Fibroblast of skin of scalp (primary cell): ENCODE results near the gene GRAP. TPM values are rescaled to one million over a fixed set of nuclear protein-coding genes. Genes with fewer than 3 reads are reported as not detected.
"Not testable (repeated sequence)": the region's sequence is repeated elsewhere in the genome, so short reads cannot be mapped to it uniquely, and the experiment has no call there.

Experiments
- DNase-seq: peaks from one replicate; pipeline ENCODE4 v3.0.0-alpha.2; 2013
- polyA plus RNA-seq, 2 experiments: library from polyadenylated mRNA; unstranded; fragments of 120-200 nt; gene quantifications; one replicate each; pipeline ENCODE4 v1.2.1, GENCODE V29; 2013; ENCODE audit not compliant: insufficient read length in 2 of 2

GRAP gene
- not detected for polyA plus RNA-seq (2013, experiment 1 of 2; ENCODE audit: insufficient read length)
- polyA plus RNA-seq (2013, experiment 2 of 2; ENCODE audit: insufficient read length): 0.39 TPM

DNA sequence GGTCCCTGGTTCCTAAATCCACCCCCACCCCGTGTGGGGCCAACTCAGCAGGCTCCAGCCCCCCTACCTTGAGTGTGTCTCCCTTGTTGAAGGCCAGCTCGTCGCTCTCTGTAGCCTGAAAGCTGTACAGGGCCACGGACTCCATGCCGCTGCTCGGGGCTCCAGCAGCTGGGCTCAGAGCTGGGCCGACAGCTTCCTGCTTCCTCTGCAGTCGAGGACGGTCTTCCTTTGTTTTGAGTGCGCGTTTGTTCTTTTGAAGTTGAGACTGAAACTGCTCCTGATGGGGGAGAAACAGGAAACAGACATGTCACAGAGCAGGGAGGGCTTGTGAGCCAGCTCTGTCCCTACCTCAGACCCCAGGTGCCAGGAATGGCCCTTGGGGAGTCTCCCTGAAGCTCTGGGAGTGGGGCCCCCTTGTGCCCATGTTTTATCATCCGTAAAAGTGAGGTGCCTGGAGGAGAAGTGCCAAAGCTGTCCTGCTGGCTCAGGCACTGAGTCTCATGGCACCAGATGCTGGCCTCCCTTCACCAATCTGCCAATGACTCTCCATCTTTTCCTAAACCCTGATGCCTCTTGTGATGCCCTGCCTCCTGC lies at the start of gene GRAP:
GRAP (minus strand) TSS at position 176 of the 594 bp plus-strand sequence; CDS start at position 145, 31 bp downstream.
- DNase-seq: not testable (repeated sequence)

DNA sequence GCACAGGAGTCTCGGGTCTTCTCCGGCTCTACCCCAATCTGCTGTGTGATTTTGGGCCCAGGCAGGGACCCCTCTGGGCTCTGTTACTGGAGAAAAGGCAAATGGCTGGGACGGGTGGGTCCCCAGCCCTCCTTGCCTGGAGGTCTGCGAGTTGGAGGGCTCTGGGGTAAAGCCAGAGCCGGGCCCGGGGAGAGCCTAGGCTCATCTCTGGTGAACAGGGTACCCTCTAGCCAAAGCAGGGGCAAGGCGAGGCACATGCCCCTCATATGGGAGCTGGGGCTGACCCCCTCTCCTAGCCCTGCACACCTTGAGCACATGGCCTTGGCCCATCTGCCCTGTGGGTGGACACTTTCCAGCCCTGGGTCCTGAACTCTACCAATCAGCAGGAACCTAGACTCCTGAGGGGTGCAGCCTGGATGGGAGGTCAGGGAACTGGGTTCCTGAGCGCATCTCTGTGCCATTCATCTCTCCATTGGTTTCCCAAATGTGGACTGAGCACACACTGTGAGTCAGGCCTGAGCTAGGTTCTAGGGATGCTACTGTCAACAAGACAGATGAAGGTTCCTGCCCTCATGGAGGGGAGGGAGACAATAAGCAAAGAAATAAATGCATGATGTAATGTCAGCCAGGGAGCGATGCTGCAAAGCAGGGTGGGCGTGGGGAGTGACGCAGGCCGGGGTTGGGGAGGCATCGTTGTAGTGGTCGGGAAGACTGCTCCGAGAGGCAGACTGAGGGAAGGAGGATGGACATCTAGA lies 47.1 kb upstream of the GRAP start:
- not testable (repeated sequence) for DNase-seq

DNA sequence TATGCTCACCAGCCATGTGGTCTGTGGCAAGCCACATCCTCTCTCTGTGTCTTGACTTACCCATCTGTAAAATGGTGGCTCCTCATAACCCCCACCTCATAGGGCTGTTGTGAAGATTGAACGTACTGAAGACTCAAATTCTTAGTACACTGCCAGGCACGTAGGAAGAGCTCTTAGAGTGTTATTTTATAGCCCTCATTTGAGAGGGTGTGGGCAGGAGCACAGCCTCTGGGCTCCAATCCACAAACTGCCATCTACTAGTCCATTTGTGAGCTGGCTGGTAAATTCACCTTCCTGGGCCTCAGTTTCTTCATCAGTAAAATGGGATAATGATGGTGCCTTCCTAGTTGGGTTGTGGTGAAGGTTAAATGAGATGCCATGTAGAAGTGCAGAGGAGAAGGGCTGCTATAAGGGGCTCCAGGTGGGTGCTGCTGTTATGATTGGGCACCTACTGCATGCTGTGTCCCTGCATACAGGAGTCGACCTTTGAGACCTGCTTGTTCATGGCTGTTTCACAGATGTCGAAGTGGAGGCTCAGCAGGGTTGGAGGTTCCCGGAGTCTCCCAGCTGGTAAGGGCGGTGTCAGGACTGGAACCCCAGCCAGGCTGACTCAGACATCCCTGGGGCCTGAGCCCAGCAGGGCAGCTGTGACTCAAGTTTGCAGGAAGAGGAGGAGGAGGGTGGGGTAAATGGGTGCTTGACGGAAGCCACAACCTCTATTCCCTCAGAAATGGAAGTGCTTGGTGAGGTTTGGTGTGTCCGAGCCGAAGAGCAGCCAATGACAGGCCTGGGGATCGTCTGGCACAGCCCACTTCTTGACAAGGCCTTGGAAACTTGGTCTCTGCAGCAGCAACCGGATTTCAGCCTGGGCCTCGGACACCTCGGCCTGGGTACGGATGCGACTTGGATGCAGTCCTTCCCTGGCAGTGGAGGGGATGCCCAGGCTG lies 46.3 kb upstream of the GRAP start:
- not testable (repeated sequence) for DNase-seq

DNA sequence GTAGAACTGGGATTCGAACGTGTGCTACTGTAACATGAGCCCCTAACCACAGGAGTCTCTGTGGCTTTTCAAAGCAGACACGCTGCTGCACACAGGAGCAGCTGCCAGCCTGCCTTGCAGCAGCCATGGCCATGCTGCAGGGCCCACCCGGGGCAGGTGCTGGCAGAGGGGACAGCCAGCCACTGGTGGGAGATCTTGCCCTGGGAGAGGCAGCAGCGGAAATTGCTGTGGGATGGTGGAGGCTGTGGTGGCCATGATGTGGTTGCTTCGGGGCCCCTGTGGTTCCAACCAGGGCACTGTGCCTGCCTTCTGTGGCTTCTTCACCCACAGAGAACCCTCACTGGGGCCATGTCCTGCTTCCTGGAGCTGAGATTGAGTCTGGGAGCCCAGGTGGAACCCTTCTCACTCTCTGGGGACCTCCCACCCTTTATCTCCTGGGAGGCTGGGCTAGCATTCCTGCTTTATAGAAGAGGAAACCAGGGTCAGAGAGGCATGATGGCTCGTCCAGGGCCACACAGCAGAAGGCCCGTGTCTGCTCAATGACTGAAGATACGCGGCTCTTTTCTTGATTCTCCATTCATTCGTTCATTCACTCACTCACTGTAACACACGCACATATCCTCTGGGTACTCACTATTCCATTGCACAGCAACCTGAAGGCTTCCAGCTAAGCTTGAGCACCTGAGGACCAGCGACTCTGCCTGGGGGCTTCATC lies 43.5 kb upstream of the GRAP start:
- not testable (repeated sequence) for DNase-seq

DNA sequence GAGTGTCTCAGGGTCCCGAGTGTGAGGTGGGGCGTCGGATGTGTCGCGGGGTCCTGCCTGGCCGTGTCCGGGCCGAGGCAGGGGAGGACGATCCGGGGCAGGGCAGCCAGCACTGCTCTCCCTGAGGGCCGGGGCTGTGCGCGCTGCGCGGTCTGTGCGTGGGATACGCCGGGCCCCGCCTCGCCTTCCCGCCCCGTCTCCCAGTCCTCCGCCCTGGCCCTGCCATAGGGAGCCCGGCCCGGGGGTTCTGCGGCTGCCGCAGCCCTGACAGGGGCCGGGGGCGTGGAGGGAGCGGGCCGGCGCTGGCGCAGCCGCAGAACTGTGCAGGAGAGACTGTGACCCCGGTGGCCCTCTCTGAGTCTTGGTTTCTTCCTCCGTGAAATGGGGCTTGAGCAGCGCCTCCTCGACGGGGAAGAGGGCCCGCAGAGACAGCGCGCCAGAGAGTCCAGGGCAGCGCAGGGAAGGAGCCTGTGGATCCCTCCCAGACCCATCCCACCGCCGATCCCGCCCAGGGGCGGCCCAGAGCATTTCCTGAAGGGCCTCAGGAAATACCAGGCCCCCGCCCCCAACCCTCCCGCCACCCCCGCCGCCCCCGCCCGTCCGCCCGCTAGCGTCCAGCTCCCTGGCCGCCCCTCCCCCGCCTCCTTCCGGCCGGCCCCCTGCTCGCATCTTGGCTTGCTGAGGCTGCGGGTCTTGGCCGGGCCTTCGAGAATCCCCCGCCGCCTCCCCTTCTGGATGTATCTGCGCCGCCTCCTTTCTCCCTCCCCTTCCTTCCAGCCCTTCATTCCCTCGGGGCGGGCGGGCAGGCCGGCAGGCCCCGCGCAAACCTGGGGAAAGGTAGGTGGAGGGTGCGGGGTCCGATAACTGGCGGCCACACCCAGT lies 42.3 kb upstream of the GRAP start:
- DNase-seq: not testable (repeated sequence)

DNA sequence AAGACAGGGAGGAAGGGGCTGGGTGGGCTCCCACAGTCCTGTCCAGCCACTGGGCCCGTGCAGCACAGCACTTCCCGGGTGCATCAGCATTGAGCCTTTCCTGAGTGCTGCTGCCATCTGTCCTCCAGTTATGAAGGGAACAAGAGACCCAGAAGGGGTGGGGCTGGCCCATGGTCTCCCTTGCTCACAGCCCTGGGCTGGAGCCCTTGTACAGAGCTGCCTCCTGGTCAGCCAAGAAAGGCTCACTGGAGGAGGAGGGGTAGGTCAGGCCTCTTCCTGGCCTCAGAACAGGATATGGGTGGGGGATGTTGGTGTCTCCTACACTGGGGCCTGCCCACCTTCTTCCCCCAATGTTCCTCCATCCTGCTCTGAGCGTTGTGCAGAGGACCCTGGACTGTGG lies 30.6 kb upstream of the GRAP start:
- DNase-seq: not testable (repeated sequence)

DNA sequence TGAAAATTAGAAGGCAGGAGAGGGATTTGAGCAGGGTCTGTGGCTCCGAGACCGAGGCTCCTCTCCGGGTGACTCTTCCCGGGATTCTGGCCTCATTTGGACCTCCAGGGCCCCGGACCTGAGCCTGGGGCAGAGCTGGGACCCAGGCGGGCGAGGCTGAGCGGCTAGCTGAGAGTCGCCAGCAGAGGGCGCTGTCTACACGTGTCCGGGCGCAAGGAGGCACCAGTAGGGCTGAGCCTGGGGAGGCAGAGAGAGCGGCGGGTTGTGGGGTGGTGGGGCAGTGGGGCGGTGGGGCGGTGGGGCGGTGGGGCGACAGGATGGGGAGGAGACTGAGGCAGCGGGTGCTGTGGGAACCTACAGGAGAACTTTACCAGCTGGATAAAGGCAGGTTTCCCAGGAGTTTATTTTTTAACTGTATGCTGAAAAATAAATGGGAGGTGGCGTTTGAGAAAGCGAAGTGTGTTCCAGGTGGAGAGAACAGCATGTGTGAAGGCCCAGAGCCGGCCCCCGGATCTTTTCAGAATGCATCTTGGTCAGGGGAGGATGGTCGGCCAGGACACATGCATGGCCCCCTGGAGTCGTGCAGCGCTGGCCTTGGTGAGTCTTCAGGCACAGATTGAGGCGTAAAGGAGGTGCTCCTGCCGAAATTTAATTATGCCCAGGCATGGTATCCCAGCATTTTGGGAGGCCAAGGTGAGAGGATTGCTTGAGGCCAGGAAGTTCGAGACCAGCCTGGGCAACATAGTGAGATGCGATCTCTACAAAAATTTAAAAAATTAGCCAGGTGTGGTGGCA lies 29.8 kb upstream of the GRAP start:
- not testable (repeated sequence) for DNase-seq

DNA sequence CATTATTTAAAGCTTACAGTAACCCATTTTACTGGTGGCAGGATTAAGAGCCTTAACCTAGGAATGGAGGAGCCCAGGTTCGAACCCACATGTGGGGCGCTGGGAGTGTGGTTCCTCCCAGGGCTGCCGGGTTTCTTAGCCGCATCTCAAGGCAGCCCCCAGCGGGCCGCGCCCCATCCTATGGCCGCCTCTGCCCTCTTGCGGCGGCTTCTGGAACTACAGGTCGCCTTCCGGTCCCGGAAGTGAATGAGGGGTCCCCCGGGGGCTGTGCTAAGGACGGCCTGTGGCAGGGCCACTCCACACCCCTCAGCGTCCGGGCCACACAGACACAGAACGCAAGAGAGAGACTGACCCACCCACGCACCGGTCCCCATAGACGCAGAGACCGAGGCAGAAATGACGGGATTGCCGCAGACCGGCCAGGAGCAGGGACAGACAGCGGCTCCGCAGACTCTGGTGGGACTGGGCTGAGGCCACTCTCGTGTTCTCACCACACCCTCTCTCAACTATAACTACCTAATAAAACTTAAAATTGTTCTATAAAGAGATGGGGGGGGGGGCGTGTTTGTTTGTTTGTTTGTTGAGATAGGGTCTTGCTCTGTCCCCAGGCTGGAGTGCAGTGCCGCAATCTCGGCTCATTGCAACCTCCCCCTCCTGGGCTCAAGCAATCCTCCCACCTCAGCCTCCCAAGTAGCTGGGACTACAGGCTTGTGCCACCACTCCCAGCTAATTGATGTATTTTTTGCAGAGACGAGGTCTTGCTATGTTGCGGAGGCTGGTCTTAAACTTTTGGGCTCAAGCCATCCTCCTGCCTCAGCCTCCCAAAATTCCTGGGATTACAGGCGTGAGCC lies 23.8 kb upstream of the GRAP start:
- DNase-seq: not testable (repeated sequence)

DNA sequence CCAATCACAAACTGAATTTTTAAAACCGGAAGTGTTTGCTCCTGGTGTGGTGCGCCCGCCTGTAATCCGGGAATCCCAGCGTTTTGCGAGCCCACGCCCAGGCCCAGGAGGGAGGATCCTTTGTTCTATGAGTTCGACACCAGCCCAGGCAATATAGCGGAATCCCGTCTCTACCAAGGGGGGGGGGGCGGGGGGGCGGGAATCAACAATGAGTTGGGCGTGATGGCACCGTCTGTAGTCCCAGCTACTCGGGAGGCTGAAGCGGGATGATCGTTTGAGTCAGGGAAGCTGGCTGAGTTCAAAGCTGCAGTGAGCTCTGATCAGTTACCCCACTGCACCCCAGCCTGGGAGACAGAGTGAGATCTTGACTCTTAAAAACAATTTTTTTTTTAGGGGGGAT lies 17.6 kb upstream of the GRAP start:
- DNase-seq: not testable (repeated sequence)

DNA sequence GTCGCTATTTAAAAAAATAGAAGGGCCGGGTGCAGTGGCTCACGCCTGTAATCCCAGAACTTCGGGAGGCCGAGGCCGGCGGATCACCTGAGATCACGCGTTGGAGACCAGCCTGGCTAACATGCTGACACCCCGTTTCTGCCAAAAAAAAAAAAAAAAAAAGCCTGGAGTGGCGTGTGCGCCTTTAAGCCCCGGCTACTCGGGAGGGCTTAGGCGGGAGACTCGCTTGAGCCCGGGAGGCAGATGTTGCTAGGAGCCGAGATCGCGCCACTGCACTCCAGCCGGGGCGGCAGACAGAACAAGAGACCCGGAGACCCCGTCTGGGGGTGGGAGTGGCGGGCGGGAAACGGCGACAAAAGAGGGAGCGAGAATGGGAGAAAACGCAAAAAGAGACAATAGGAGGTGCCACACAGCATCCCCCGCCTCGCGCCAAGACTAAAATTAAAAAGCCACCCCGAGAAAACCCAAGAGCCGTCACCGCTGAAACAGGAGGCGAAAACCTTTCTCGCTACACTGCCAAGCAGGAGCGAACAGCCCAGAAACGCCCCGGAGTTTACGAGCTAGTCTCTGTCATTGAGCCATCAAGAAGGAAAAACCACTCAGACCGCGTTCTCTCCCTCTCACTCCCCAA lies 16.7 kb upstream of the GRAP start:
- not testable (repeated sequence) for DNase-seq

DNA sequence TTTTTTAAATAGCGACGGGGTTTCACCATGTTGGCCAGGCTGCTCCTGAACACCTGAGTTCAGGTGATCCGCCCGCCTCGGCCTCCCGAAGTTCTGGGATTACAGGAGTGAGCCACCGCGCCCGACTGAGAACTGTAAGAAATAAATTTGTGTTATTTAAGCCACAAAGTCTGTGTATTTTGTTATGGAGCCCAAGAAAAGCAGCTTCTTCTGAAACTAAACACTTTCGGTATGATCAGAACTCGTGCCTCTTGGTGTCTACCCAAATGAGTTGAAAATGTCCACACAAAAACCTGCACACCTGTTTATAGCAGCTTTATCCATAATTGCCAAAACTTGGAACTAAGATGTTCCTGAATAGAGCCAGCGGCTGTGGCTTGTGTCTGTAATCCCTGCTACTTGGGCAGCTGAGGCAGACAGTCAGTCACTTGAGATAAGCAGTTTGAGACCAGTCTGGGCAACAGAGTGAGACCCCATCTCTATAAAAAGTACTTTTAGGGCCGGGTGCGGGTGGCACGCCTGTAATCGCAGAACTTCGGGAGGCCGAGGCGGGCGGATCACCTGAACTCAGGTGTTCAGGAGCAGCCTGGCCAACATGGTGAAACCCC lies 16.1 kb upstream of the GRAP start:
- DNase-seq: not testable (repeated sequence)

DNA sequence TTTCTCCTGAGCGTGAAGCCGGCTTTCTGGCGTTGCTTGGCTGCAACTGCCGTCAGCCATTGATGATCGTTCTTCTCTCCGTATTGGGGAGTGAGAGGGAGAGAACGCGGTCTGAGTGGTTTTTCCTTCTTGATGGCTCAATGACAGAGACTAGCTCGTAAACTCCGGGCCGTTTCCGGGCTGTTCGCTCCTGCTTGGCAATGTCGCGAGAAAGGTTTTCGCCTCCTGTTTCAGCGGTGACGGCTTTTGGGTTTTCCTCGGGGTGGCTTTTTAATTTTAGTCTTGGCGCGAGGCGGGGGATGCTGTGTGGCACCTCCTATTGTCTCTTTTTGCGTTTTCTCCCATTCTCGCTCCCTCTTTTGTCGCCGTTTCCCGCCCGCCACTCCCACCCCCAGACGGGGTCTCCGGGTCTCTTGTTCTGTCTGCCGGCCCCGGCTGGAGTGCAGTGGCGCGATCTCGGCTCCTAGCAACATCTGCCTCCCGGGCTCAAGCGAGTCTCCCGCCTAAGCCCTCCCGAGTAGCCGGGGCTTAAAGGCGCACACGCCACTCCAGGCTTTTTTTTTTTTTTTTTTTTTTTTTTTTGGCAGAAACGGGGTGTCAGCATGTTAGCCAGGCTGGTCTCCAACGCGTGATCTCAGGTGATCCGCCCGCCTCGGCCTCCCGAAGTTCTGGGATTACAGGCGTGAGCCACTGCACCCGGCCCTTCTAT lies 15.4 kb upstream of the GRAP start:
- DNase-seq: not testable (repeated sequence)

DNA sequence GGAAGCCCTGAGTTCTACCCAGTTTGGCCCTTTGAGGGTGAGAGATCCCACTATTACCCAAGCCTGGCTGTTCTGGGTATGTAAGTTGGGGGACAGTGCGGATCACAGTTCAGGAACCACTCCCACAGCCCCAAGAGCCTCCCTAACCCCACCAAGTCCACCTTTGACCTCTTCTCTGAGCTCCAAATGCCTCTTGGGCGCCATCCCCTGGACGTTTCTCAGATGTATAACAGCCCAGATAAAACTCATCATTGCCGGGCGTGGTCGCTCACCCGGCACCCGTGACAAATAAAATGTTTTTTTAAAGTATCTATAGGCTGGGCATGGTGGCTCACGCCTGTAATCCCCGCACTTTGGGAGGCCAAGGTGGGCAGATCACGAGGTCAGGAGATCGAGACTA lies 8.7 kb upstream of the GRAP start:
- DNase-seq: not testable (repeated sequence)

DNA sequence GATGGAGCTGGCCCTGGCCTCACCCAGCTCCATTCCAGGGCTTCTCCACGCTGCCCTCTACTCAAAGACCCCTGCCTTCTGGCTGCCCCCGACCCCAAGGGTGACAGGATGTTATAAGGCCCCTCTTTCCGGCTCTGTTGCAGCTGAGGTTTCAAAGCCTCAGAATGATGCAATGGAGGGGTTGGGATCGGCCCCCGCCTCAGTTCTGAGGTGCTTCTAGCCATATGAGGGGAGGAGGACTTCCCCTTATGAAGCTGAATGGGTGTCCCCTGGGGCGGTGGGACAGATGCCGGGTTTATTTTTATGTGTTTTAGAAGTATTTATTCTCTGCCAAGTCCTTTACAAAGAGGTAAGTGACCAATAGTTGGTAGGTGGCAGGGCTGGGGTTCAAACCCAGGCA lies 2.1 kb upstream of the GRAP start:
- not testable (repeated sequence) for DNase-seq

DNA sequence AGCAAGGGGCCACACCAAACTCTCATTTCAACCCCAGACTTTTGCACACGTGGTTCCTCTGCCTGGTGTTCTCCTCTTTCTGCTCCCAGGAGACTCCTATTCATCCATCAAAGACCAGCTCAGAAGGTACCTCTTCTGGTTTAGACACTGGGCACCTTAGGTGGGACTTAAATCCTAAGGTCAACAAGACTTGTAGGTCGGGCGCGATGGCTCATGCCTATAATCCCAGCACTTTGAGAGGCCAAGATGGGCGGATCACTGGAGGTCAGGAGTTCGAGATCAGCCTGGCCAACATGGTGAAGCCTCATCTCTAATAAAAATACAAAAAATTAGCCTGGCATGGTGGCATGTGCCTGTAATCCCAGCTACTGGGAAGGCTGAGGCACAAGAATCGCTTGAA lies 753 bp upstream of the GRAP start:
- not testable (repeated sequence) for DNase-seq

DNA sequence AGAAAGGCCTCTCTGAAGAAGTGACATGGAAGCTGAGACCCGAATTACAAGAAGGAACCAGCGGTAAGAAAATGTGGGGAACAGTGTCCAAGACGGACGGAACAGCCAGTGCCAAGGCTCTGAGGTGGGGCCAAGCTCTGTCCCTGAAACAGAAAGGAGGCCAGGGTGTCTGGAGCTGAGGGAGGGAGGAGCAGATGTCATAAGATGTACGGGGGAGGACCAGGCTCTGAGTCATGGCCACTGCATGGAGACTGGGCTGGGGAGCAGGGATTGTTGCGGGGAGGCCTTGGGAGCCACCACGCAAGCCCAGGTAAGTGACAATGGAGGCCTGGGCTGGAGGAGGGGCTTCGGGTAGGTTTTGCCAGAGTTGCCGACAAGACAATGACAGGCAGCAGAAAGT lies 2.1 kb downstream of the GRAP start:
- not testable (repeated sequence) for DNase-seq

DNA sequence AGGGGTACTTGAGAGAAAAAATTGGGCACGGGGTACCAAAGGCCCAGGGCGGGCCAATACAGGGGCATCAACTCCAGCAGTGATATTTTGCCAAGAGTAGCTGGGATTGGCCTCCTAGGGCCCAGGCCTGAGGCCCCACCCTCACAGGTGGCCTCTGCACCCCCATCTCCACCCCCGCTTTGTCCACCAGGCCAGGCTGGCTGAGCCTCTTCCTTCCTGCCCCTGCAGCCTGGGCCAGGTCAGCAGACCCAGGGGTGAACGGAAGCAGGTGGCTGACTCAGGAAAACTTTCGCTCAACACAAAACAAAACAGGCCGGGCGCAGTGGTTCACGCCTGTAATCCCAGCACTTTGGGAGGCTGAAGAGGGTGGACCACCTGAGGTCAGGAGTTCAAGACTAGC lies 3.7 kb downstream of the GRAP start:
- not testable (repeated sequence) for DNase-seq

DNA sequence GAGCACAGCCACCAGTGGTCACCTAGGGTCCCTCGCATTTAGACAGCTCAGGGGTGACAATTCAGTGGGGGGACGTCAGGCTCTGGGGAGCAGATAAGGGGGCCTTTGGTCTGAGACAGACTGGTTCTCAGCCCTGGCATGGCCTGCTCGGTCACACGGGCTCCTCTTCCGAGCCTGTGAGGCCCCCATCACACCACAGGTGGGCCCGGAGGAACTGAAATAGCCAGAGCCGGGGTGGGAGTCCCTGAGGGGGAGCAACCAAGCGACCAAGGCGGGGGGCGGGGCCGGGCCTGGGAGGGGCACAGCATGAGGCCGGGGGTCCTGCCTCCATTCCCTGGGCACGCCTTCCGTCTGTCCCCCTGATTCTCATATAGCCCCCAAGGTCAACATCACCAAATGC lies 4.4 kb downstream of the GRAP start:
- not testable (repeated sequence) for DNase-seq
